ENCODE data around the gene KRT7.

KRT7 gene

GRCh38 chr12:52245962-52246569 is 13.0 kb downstream of the KRT7 start:
- TF ChIP-seq CTCF (IDR thresholded peaks at IDR 0.05; ENCODE audit: control extremely low read depth, extremely low read depth, low read depth, missing control alignments), result no peak
- POLR2A ChIA-PET, result no interaction called here
- CTCF ChIA-PET, result interaction anchor here (0.8 to 2.1 kb wide), 8 partner anchors 20 to 220 kb away, joined by 3 to 16 read pairs (median 3); no protein-coding TSS in a partner anchor
- no peak for DNase-seq (ENCODE audit: extremely low spot score)

GRCh38 chr12:52246720-52247621 is 13.9 kb downstream of the KRT7 start:
- CTCF ChIA-PET, result interaction anchor here (0.8 to 2.1 kb wide), 5 partner anchors 21 to 41 kb away, joined by 3 to 10 read pairs (median 3); no protein-coding TSS in a partner anchor
- no peak for DNase-seq (ENCODE audit: extremely low spot score)
- no peak for TF ChIP-seq CTCF (IDR thresholded peaks at IDR 0.05; ENCODE audit: control extremely low read depth, extremely low read depth, low read depth, missing control alignments)
- POLR2A ChIA-PET, result no interaction called here

- CTCF ChIA-PET, result interaction anchor here (1.0 to 2.4 kb wide), 3 partner anchors 10 to 31 kb away, joined by 4 to 12 read pairs (median 10); no protein-coding TSS in a partner anchor
- no peak for DNase-seq (ENCODE audit: extremely low spot score)
- no peak for TF ChIP-seq CTCF (IDR thresholded peaks at IDR 0.05; ENCODE audit: control extremely low read depth, extremely low read depth, low read depth, missing control alignments)
- POLR2A ChIA-PET, result no interaction called here
Observed at GRCh38 chr12:52247622-52248540, 14.8 kb downstream of the KRT7 start.

GRCh38 chr12:52248541-52249461 is 15.8 kb downstream of the KRT7 start:
- DNase-seq (ENCODE audit: extremely low spot score), result no peak
- TF ChIP-seq CTCF (IDR thresholded peaks at IDR 0.05; ENCODE audit: control extremely low read depth, extremely low read depth, low read depth, missing control alignments), result no peak
- ChIA-PET POLR2A (no interaction called here), CTCF (interaction anchor here (1.0 to 2.4 kb wide), 3 partner anchors 11 to 31 kb away, joined by 3 to 12 read pairs (median 4); no protein-coding TSS in a partner anchor)

GRCh38 chr12:52249511-52250047 is 16.5 kb downstream of the KRT7 start:
- TF ChIP-seq CTCF (IDR thresholded peaks at IDR 0.05; ENCODE audit: control extremely low read depth, extremely low read depth, low read depth, missing control alignments), result no peak
- no peak for DNase-seq (ENCODE audit: extremely low spot score)
- ChIA-PET CTCF (interaction anchor here (1.7 to 2.4 kb wide), 2 partner anchors 28 to 30 kb away, joined by 3 to 12 read pairs; no protein-coding TSS in a partner anchor), POLR2A (no interaction called here)
